Brain microvascular endothelial cell (primary cell): Measurements from ENCODE around the gene CPXM2.
"Not testable (repeated sequence)": the region's sequence is repeated elsewhere in the genome, so short reads cannot be mapped to it uniquely, and the experiment has no call there.

Source experiments
- DNase-seq: peaks from one replicate; pipeline ENCODE4 v3.0.0-alpha.2; 2020
- H3K27ac ChIP-seq: fragments of 250-450 bp; sonication (Bioruptor Pico); 2 replicates; pipeline ENCODE4 v1.5.1; 2020; ENCODE audit warnings: mild to moderate bottlenecking, moderate library complexity
- H3K27me3 ChIP-seq: fragments of 250-450 bp; sonication (Bioruptor Pico); replicated peaks from 2 replicates; pipeline ENCODE4 v1.5.1; 2020; ENCODE audit warnings: mild to moderate bottlenecking
- H3K36me3 ChIP-seq: fragments of 250-450 bp; sonication (Bioruptor Pico); replicated peaks from 2 replicates; pipeline ENCODE4 v1.5.1; 2020; ENCODE audit warnings: mild to moderate bottlenecking
- H3K4me3 ChIP-seq: 2 replicates; pipeline ENCODE4 v1.5.1; 2011; ENCODE audit warnings: low read depth, mild to moderate bottlenecking, control low read depth, low read length, moderate library complexity
- CTCF ChIP-seq: IDR thresholded peaks from 2 replicates; pipeline ENCODE4 v1.5.1; 2011; ENCODE audit warnings: low read depth, mild to moderate bottlenecking, moderate library complexity, low read length, control low read depth, inconsistent platforms; ENCODE audit errors: missing control alignments
- in situ Hi-C: cut with HindIII; loops from 2 replicates; pipeline ENCODE4 v1.10.0; 2017; ENCODE audit warnings: low sequenced_read_pairs, low pct_ligation_motif_present

The CPXM2 gene

GRCh38 chr10:123742751-123743440, 148.7 kb downstream of the CPXM2 start:
- H3K27ac ChIP-seq = no peak overlapping the region
- H3K27me3 ChIP-seq = no peaks in the 10 kb centered on the region
- no peak overlapping the region for H3K4me3 ChIP-seq
- in situ Hi-C loops = no loop called here
- TF ChIP-seq CTCF = no peak
- no peak for DNase-seq
- H3K36me3 ChIP-seq = no peaks in the 10 kb centered on the region

GRCh38 chr10:123741711-123742110, 149.9 kb downstream of the CPXM2 start:
- no peak for TF ChIP-seq CTCF
- Histone ChIP-seq H3K27ac (no peak overlapping the region), H3K4me3 (no peak overlapping the region), H3K36me3 (no peaks in the 10 kb centered on the region), H3K27me3 (no peaks in the 10 kb centered on the region)
- no peak for DNase-seq
- in situ Hi-C loops = no loop called here

GRCh38 chr10:123741146-123741545, 150.5 kb downstream of the CPXM2 start:
- H3K36me3 ChIP-seq = no peaks in the 10 kb centered on the region
- no peak overlapping the region for H3K27ac ChIP-seq
- DNase-seq = no peak
- TF ChIP-seq CTCF = no peak
- H3K4me3 ChIP-seq = no peak overlapping the region
- no peaks in the 10 kb centered on the region for H3K27me3 ChIP-seq
- in situ Hi-C loops = no loop called here

- DNase-seq, H3K36me3 ChIP-seq, H3K27ac ChIP-seq, H3K4me3 ChIP-seq, H3K27me3 ChIP-seq, in situ Hi-C loops: not testable (repeated sequence)
Measured at GRCh38 chr10:123736917-123737316, 154.7 kb downstream of the CPXM2 start.

GRCh38 chr10:123729523-123729922, 162.1 kb downstream of the CPXM2 start:
- in situ Hi-C loops = no loop called here
- Histone ChIP-seq H3K27me3 (no peaks in the 10 kb centered on the region), H3K36me3 (no peaks in the 10 kb centered on the region), H3K27ac (no peak overlapping the region), H3K4me3 (no peak overlapping the region)
- TF ChIP-seq CTCF = no peak
- DNase-seq = no peak

- no peak for DNase-seq
- no peak for TF ChIP-seq CTCF
- in situ Hi-C loops = no loop called here
Measured at GRCh38 chr10:123726836-123727235, 164.8 kb downstream of the CPXM2 start.

More at GRCh38 chr10:123726836-123727235, 164.8 kb downstream of the CPXM2 start:
- Histone ChIP-seq H3K27me3 (no peaks in the 10 kb centered on the region), H3K27ac (no peak overlapping the region), H3K4me3 (no peak overlapping the region), H3K36me3 (no peaks in the 10 kb centered on the region)
